H54 (cell line): Measurements from ENCODE around the gene BAG2.

ENCODE experiments used
- DNase-seq: peaks from one replicate; pipeline ENCODE4 v3.0.0; 2011; ENCODE audit warnings: low spot score, mixed read lengths; ENCODE audit not compliant: insufficient read length
- FAIRE-seq: peaks from 3 replicates; lab custom pipeline; 2011; peaks lifted over from hg19 to GRCh38; lab: Jason Lieb, UNC
- POLR2A ChIP-seq: IDR thresholded peaks from 2 replicates; pipeline ENCODE4 v1.6.1; 2011; ENCODE audit warnings: low read depth, mild to moderate bottlenecking, low read length

The BAG2 gene

DNA sequence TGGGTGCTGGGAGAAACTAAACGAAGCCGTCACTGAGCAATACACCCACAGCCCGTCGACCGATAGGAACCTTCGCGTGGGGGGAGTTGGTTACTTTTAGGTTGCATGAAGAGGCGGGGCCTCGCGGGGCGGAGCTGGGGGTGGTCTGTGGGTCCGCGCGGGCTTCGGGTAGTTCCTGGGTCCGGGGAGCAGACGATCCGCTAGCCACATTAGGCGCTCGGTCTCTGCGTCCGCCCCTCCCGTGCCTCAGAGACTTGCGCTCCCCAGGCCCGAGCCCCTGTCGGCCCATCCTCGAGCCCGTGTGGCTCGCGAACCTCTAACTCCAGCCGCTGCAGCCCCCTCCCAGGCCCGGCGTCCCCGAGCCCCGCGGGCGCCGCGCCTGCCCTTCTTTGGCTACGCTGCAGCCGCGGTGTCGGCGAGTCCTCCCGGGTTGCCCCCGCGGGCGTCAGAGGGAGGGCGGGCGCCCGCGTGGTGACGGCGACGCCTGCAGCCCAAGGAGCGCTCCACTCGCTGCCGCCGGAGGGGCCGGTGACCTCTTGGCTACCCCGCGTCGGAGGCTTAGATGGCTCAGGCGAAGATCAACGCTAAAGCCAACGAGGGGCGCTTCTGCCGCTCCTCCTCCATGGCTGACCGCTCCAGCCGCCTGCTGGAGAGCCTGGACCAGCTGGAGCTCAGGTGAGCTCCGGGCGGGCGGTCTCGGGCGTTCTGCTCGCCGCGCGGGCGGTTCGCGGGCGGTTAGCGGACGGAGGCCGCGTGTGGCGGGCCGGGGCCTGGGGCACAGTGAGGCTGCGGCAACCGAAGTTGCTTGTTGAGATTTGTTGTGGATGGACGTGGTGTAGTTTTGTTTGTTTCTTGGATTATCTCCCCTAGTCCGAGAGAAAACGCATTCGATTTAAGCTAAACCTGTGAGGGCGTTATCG, at the start of gene BAG2:
Gene BAG2, plus strand, starts transcription at position 191 of the 920 bp plus-strand sequence. Its CDS starts 372 bp downstream, at position 563.
- FAIRE-seq (peak; percentile 91), DNase-seq (peak; percentile 91)
- peak; percentile 83 for TF ChIP-seq POLR2A

DNA sequence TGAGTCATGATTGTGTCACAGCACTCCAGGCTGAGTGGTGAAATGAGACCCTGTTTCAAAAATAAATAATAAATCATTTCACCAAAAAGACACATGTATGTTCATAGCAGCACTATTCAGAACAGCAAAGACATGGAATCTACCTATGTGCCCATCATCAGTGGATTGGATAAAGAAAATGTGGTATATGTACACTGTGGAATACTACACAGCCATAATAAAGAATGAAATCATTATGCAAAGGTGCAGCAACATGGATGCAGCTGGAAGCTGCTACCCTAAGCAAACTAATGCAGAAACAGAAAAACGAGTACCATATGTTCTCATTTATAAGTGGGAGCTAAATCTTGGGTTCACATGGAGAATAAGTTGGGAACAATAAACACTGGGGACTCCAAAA, 49.0 kb upstream of the BAG2 start:
- FAIRE-seq (no peak), DNase-seq (no peak)
- no peak for TF ChIP-seq POLR2A

DNA sequence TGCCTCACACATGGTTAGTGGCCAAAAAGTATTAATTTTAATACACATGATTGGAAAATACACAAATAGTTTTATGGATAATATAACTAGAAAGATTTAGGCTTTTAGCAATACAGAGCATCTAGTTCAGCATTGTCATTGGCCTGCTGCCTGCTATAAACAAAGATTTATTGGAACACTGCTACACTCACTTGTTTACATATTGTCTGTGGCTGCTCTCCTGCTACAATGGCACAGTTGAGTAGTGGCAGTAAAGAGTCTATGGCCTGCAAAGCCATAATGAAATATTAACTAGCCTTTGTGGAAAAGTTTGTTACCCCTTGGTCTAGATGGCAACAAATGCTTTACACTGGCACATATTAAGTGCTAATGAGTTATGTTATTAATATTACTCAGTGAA, 44.4 kb upstream of the BAG2 start:
- FAIRE-seq (peak; percentile 69), DNase-seq (no peak)
- TF ChIP-seq POLR2A = no peak

DNA sequence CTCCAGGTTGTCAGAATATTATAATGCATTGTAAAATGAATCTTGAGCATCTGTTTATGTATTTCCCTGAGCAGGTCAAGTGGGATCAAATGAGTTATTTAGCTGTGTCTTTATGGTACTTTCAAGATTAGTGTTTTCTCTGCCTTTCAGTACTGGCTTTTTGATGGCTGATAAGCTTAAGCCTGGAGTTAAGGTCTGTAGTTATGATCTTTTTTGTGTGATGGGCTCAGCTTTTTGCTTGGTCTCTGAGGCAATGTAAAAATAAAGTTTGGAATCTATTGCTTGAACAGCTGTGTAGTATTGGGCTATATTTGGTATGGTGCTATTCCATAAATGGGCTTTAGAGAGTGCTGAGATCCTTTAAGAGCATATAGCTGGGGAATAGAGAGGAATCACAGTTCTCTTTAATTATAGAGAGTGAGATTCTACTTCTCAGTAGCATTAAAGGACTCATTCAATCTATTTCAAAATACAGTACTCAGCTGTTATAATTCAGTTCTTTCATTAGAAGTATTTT, 41.4 kb upstream of the BAG2 start:
- no peak for DNase-seq
- TF ChIP-seq POLR2A = no peak
- peak; percentile 75 for FAIRE-seq

DNA sequence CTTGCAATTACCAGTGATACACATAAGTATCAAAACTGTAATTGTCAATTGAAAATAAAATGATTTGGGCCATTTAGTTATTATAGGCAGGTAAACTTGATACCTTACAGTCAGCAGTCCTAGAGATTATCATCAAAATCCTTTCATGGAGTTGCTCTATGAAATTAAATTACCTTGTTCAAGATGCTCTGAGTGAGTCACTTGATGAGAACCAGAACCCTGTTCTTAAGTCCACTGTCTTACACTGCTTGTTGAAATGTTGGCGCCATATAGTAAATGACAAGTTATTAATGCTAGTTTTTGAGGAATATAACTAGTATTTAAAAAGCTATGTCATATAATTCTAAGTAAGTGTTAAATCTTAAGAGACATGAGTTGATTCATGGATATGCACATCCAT, 37.2 kb upstream of the BAG2 start:
- FAIRE-seq (peak; percentile 41), DNase-seq (no peak)
- no peak for TF ChIP-seq POLR2A

DNA sequence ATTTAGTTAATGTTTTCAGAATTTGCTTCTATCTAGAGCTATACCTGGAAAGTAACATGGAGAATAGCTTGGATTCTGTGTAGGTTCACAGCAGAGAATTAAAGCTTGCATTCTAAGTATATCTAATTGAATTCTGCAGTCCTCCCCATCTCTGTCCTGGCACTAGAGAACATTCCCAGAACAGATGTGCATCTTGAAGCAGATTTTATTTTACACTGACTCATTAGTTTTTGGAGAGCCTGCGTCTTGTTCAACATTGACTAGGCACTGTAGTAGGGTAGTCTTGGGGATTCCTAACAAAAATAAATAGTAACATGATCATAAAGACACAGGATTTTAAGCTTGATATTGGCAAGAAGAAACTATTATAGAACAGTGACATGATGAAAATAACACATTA, 36.2 kb upstream of the BAG2 start:
- FAIRE-seq (no peak), DNase-seq (no peak)
- no peak for TF ChIP-seq POLR2A

DNA sequence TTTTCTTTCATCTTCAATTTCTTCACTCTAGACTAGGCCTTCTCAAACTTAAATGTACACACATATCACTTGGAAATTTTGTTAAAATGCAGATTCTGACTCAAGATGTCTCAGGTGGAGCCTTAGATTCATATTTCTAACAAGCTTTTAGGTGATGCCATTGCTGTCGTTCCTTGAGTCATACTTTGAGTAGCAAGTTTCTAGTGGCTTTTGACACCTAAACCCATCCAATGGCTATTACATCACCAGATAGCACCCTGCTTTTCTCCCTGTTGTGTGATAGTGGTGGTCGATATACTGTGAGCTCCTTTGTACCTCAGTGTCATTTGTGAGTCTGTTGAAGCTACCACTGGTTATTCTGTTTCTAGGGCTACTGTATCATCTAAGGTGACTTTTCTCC, 34.8 kb upstream of the BAG2 start:
- TF ChIP-seq POLR2A = no peak
- no peak for FAIRE-seq

DNA sequence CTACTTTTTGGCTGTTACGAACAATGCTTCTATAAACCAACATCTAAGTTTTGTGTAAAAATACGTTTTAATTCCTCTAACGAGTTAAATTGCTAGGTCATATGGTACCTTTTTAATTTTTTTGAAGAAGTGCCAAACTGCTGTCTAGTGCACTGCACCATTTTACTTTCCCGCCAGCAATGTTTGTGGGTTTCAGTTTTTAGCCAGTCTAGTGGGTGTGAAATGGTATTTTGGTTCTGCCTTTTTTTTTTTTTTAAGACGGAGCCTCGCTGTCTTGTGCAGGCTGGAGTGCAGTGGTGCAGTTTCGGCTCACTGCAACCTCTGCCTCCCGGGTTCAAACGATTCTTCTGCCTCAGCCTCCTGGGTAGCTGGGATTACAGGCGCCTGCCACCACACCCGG, 34.1 kb upstream of the BAG2 start:
- FAIRE-seq (no peak), DNase-seq (no peak)
- no peak for TF ChIP-seq POLR2A

More for the DNA sequence above, 34.8 kb upstream of the BAG2 start:
- DNase-seq = no peak

DNA sequence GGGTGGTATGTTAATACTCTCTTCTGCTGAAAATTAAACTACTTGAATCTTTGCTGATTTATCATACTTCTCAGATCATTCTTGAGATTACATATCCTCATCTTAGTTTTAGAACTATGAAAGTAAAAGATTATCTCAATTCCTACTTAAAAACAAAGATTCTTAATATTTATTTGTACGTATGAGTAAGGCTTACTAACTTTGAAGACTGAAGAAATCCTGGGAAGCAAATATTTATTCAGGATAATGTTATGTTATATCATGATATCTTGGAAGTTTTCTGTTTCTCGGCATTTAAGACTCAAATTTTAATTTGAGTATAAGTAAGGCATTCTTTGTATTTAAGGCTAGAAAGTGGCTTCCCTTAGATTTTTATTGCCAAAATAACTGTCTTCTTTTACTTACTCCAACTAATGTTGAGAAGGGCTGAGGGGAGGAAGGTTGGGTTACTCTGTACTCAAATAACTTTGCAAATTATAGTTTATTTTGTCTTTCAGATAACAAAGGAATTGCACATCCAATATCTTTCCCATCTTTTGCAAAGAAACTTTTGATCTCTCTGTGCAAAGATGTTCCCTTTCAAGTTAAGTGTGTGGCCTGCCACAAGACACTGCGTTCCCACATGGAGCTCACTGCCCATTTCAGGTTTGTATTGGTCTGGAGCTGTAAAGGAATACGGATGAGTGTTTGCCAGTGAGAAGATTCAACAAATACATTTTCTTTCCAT, 30.5 kb upstream of the BAG2 start:
- no peak for FAIRE-seq
- no peak for TF ChIP-seq POLR2A

DNA sequence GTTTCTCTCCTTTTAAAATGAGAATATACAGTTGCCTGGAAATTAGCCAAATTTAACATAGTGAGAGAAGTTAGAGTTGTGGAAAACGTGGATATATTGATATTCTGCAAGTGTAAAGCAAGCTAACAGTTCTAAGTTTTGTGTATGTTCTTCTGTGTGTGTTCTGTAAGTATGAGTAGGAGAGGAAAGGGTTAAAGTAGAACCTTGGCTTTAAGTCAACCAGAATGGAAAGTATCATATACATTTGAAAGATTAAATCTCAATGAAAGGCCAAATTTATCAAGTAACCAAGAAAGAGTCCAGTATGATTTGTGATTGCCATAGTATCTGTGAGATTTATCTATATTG, 30.0 kb upstream of the BAG2 start:
- TF ChIP-seq POLR2A = no peak
- FAIRE-seq = no peak
- DNase-seq = no peak

More for the DNA sequence above, 30.5 kb upstream of the BAG2 start:
- DNase-seq = no peak

DNA sequence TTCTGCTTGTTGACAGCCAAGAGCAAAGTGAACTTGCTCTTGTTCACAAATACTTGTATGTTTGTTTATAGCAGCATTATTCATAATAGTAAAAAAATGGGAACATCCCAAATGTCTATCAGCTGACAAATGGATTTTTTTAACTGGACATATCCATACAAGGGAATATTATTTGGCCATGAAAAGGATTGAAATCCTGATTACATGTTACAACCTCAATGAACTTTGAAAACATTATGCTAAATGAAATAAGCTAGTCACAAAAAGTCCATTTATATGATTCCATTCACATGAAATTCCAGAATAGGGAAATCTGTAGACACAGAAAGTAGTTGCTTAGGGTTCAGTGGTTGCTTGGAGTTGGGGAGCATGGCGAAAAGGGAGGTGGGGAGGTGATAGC, 28.4 kb upstream of the BAG2 start:
- DNase-seq (no peak), FAIRE-seq (peak; percentile 75)
- no peak for TF ChIP-seq POLR2A

DNA sequence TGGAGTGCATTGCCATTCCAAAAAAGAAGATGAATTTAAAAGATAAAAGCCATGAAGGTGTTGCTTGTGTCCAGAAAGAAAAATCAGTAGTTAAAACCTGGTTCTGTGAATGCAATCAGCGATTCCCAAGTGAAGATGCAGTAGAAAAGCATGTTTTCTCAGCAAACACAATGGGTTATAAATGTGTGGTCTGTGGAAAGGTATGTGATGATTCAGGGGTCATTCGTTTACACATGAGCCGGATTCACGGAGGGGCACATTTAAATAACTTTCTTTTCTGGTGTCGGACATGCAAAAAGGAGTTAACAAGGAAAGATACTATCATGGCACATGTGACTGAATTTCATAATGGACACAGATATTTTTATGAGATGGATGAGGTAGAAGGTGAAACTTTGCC, 24.7 kb upstream of the BAG2 start:
- DNase-seq (no peak), FAIRE-seq (no peak)
- TF ChIP-seq POLR2A = no peak

DNA sequence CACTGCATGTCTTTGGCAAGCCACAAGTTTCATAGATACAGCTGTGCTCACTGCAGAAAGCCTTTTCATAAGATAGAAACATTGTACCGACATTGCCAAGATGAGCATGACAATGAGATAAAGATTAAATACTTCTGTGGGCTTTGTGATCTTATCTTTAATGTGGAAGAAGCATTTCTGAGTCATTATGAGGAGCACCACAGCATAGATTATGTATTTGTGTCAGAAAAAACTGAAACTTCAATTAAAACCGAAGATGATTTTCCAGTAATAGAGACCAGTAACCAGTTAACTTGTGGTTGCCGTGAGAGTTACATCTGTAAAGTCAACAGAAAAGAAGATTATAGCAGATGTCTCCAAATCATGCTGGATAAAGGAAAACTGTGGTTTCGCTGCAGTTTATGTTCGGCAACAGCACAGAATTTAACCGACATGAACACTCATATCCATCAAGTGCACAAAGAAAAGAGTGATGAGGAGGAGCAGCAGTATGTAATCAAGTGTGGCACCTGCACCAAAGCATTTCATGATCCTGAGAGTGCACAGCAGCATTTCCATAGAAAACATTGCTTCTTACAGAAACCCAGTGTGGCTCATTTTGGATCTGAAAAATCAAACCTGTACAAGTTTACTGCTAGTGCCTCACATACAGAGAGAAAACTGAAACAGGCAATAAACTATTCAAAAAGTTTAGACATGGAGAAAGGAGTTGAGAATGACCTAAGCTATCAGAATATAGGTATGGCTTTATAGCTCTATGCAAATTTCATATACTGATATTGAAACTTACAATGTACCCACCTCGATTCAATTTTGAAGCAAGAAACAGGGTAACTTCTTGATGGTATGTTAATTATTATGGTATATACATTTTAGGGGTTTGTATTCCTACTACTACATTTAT, 23.9 kb upstream of the BAG2 start:
- FAIRE-seq (peak; percentile 84), DNase-seq (no peak)
- TF ChIP-seq POLR2A = no peak
